HL-60/S4 (cell line): ENCODE results near the gene NAB2.
"Not testable (repeated sequence)": the region's sequence is repeated elsewhere in the genome, so short reads cannot be mapped to it uniquely, and the experiment has no call there.

Experiments used
- in situ Hi-C: fragments of 300-500 bp; cut with MboI; formaldehyde crosslinking; loops from 2 replicates; pipeline ENCODE4 v1.14.3; 2022; ENCODE audit warnings: low sequenced_read_pairs

The NAB2 gene

DNA sequence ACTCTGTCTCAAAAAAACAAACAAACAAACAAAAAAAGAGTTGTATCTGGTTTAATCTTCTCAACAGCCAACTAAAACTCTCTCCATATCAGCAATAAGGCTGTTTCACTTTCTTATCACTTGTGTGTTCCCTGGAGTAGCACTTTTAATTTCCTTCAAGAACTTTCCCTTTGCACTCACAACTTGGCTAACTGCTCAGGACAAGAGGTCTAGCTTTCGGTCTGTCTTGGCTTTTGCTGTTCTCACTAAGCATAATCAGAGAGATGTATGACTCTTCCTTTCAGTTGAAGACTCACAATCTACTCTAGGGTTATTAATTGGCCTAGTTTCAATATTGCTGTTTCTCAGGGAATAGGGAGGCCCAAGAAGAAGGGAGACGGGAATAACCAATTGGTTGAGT, 22.7 kb upstream of the NAB2 start:
- in situ Hi-C loops = no loop called here

DNA sequence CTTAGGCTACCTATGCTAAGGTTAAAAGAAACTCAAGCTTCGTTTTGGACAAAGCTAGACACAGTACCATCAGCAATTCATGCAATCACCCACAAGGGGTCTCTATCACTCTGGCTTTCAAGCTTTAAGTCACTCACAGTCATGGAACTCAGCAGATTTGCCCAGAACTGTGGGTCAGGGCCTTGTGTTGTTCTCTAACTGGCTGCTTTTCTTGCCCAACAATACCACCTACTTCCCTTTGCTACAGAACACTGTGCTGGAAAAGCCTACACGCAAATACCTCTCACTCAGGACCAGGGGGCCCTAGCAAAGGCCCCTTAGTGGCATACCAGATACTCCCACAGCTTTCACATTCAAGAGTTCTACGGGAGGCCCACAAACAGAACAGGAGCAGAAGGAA, 19.4 kb upstream of the NAB2 start:
- in situ Hi-C loops = no loop called here

DNA sequence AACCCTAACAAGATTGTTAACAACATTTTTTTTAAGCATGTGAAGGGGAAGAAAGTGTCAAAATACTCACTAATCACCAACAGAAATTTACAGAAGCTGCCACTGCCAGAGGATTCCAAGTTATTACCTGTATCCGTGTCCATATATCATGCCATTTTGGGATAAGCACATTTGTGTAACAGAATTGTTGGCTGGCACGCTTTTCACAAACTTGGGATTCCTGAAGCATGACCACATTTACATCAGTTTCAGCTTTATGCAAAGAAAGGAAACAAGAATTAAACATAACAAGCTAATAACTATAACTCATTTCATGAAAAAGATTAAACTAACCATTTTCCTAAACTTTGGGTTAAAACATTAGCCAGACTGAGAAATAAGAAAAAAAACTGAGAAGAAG, 16.3 kb upstream of the NAB2 start:
- in situ Hi-C loops = no loop called here

DNA sequence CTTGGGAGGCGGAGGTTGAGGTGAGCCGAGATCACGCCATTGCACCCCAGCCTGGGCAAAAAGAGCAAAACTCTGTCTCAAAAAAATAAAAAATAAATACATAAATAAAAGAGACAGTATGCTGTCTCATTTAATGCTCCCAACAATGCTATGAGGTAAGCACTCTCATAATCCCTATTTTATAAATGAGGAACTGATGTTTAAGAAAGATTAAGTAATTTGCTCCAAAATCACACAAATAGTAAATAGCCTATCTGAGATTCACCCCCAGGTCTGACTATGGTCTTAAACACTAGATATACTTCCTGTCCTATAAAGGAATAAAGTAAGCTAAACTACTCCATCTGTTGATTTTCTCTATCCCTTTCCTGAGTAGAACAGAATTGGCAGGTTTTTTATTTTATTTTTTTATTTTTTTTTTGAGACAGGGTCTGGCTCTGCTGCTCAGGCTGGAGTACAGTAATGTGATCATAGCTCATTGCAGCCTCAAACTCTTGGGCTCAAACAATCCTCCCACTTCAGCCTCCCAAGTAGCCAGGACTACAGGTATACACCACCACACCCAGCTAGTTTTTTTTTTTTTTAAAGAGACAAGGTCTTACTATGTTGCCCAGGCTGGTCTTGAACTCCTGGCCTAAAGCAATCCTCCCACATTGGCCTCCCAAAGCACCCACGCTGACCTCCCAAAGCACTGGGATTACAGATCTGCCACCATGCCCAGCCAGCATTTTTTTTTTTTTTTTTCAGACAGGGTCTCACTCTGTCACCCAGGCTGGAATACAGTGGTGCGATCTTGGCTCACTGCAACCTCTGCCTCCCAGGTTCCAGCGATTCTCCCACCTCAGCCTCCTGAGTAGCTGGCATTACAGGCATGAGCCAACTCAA, 15.1 kb upstream of the NAB2 start:
- in situ Hi-C loops = not testable (repeated sequence)

DNA sequence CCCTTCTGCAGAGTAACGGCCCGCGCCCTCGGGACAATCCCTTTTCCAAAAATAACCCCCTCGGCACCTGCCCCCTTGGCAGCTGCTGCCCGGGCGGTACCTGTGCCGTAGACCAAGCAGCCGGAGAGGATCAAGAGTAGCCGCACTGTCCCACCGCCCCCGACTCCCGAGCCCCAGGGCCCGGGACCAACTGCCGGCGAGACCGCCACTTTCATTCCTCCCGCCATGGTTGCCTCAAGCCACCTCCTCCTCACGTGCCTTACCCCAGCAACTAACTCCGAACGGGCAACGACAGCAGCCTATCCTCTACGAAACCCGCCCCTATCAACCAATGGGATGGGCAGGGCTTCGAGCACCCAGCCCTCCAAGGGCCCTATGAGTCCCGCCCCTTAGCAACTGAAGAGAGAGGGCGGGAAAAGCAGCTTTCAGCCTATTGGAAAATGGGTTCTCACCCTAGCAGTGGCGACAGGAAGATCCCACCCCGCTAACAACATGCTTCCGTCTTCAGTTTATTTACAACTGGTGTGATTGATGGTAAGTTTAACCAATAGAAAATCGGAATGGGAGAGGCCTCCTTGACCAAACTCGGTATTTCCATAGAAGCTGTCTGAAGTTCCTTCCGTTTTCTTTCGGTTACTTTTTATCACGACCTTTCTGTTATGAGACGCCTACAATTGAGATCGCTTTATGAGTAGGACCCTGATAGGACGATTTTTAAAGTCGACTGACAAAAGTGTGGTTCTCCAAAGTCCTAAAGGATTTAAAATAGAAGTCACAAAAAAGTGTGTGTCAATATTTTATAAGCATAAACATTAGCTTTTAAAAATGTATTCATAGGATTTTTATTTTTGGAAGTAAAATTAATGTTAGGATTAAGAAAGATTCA, 10.2 kb upstream of the NAB2 start, which contains the start of gene NEMP1:
Gene NEMP1 (minus strand): TSS at position 273 of the 886 bp plus-strand sequence. CDS start 46 bp downstream, at position 227.
- in situ Hi-C loops = no loop called here

DNA sequence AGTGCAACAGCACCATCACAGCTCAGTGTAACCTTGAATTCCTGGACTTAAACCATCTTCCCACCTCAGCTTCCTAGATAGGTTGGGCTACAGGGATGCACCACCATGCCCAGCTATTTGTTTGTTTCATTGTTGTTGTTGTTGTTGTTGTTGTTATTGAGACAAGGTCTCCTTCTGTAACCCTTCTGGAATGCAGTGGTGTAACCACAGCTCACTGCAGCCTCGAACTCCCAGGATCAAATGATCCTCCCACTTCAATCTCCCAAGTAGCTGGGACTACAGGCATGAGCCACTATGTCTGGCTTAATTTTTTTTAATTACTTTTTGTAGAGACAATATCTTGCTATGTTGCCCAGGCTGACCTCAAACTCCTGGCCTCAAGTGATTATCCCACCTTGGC, 9.1 kb upstream of the NAB2 start:
- in situ Hi-C loops = no loop called here

DNA sequence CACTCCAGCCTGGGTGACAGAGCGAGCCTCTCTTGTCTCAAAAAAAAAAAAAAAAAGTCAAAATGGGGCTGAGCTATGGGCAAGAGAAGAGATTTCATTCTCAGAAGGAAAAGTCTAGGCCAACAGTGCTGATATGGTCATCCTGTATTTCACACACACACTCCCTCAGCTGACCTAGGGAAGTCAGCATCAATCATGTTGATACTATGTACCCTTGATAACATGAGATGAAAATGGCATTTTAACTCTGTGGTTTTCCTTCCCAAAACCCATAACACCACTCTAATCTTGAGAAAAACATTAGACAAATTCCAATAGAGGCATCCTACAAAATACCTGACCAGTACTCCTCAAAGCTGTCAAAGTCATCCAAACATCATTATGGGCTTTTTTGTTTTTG, 8.1 kb upstream of the NAB2 start:
- in situ Hi-C loops = no loop called here

DNA sequence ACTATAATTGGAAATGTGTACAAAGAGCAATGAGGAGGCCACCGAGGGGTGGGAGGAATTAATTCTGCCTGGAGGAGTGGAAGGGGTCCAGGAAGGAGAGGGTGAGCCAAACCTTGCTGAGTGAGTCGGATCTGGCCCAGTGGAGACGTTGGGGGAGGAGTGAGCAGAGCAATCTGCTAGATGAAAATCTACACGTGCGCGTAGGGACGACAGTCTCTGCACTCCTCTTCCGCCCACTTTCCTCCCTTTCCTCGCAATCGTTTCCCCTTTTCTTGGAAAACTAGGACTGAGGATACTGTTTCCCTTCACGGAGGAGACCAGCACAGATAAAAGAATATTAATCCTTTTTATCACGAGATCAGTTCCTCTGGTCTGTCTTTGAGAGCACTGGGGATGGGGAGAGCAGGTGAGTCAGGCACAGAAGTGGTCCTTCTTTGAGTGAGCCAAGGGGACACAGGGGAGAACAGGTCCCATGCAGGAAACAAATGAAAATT, 2.9 kb upstream of the NAB2 start:
- in situ Hi-C loops = no loop called here

DNA sequence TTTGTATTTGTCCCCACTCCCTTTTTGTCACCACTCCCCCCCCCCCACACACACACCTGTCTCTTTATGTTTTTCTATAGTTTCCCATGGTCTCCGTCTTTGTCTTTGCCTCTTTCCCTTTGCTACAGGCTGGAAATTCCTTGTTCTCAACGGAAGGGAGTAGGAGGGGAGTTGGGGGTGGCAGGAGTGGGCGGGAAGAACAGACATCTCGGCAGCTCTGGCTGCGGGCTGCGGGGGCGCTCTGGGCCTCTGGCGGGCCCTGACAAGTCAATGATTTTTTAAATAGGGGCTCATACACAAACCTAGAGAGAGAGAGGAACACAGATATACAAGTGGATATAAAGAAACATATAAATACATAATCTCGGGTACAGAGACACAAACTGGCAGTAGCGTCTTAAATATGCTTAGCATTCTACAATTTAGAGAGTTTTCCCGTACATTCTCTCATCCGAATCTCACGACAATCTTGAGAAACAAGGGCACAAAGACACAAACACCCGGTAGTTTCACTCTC, 2.4 kb upstream of the NAB2 start:
- in situ Hi-C loops = no loop called here

DNA sequence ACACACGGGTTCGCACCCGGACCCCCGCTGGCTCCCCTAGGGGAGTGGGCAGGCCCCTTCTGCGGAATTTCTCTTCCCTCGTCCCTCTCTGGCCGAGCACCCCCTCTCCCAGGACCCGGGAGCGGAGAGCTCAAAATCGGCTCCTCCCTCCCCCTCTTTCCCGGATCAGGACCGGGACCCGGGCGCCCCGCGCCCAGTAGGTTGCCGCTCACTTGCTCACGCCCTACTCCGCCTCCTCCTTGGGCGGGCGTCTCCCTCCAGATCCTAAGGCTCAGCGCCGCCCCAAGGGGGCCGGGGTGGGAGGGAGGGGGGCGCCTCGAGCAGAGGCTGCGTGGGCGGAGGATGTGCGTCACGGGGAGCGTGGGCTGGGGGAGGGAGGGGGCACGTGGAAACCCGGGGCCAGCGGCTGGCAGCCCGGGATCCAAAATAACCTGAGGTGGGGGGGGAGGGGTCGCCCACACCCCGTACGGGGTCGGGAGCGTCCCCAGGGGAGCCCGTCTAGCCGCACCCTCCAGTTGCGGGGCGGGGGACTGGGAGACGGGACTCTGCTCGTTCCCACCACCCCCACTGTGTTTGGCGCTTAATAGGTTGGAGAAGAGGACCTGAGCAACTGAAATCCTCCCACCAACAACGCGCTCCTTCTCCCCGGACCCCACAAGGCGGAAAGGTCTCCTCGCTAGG, 1.8 kb upstream of the NAB2 start:
- in situ Hi-C loops = no loop called here

DNA sequence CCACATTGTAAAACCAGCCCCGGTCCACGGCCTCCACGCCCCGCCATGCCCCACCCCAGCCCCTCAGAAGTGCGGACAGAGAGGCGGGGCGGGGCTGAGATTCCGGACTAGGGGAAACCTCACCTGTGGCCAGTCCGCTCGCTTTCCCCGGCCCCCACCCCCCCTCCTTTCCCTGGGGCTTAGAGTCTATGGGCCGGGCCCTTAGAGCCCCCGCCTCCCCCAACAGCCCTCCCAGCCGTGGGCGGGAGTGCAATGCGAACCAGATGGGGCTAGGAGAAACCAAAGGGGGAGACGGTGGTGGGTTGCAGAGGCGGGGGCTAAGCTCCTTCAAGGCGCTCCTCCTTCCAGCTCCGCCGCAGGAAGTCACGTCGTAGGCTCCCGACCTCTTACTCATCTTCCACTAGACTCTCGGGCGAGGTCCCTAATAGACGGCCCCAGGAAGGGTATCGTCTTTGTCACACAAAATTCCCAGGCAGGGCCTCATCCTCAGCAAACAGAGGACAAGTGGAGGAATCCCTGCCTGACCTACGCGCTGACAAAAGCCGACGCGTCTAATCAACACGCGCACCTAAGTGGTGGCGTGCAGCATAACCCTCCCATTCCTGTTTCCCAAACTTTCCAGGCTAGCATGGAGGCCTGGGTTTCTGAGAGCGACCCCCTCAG, 1.1 kb upstream of the NAB2 start:
- in situ Hi-C loops = no loop called here

DNA sequence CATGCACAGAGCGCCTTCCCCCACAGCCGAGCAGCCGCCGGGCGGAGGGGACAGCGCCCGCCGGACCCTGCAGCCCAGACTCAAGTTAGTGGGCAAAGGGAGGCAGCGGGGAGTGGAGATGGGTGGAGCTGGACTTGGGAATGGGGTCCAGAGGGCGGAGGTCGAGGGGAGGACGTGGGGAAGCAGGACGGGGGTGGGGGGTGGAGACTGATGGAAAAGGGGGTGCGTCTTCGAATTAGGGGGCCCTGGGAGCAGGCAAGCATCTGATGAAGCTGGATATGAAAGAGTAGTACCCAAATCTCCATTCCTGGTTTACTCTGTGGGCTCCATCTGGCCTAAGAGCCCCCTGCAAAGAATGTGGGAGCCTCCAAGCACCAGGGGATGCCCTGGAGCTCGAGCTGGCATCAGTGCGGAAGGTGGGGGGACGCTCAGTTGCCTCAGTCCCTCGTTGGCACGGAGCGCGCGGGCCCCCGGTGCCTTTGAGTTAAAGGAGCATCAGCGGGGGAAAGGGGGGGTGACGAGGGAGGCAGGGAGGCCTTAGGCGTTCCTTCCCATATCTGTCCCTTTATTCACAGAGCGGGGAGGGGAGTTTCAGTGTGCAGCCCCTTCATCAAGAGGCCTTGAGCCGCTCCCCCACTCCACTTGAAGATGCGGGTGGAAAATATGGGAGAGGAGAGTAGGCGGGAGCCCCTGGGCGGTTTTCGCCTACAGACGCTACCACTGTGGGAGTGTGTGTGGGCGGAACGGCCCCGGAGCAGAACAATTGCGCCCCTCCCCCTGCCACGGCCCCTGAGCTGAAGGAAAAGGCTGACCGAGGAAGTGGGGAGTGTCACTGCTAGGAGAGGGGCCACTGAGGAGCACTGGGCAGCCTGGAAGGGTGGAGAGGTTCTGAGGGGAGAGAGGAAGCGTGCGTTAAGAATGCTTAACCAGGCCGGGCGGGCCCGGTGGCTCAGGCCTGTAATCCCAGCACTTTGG, 644 bp downstream of the NAB2 start:
- in situ Hi-C loops = no loop called here

DNA sequence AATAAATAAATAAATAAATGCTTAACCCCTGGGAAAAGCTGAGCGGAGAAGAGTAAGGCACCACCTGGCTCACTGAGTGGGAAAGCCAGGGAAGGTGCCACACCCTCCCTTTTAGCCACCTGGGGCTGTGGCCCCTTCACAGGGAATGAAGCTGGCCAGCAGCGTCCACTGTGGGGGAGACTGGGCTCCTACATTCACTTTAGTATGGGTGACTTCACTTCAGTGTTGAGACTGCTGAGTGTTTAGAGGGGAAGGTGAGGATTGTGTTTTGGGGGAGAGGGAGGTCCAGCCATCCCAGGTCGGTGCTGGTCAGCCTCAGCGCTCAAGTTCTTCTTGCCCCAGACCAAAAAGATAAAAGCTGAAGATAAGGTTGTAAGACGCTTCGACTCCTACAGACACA, 1.6 kb downstream of the NAB2 start:
- in situ Hi-C loops = no loop called here

DNA sequence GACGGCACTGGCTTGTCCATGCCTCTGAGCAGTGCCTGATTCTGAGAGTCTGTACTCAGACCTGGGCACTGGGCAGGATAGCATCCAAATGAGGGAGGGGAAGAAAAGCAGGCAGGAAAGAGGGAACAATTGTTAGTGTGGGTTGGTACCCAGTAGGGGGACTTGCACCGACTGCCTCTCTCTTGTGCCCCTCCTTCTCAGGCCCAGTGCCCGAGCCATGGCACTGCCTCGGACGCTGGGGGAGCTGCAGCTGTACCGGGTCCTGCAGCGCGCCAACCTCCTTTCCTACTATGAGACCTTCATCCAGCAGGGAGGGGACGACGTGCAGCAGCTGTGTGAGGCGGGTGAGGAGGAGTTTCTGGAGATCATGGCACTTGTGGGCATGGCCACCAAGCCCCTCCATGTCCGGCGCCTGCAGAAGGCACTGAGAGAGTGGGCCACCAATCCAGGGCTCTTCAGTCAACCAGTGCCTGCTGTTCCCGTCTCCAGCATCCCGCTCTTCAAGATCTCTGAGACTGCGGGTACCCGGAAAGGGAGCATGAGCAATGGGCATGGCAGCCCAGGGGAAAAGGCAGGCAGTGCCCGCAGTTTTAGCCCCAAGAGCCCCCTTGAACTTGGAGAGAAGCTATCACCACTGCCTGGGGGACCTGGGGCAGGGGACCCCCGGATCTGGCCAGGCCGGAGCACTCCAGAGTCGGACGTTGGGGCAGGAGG, 2.2 kb downstream of the NAB2 start:
- in situ Hi-C loops = no loop called here

DNA sequence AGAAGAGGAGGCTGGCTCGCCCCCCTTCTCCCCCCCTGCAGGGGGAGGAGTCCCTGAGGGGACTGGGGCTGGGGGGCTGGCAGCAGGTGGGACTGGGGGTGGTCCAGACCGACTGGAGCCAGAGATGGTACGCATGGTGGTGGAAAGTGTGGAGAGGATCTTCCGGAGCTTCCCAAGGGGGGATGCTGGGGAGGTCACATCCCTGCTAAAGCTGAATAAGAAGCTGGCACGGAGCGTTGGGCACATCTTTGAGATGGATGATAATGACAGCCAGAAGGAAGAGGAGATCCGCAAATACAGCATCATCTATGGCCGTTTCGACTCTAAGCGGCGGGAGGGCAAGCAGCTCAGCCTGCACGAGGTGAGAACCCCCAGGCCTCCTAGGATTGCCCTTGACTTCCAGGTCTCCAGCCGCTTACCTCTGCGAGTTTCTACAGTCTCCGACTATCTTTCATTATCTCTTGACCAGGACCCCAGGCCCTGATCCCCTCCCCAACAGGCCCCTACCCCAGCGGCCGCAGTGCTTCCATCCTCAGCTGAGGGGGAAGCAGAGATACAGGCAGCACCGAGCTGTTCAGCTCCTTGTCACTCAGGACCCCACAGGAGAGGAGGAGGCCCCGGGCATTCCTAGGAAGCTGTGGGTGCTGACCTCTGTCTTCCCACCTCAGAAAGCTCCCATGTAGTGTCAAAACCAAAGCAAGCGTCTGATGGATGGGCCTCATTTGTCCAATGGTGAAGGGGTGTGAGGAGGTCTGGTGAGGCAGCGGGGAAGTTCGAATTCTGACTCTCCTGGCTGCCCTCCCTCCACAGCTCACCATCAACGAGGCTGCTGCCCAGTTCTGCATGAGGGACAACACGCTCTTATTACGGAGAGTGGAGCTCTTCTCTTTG, 3.0 kb downstream of the NAB2 start:
- in situ Hi-C loops = no loop called here

DNA sequence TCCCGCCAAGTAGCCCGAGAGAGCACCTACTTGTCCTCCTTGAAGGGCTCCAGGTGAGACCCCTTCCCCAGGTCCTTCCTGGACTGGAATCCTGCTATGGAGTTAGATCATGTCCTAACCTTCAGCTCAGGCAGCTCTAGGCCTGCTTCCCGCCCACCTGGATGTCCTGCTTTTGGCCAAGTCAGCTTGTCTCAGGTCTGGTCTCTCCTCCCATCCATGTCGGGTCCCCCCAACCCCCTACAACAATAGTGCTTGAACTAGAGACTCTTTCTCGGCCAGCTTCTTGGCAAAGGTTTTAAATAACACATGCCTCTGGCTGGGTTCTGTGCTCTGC, 3.6 kb downstream of the NAB2 start:
- in situ Hi-C loops = no loop called here

DNA sequence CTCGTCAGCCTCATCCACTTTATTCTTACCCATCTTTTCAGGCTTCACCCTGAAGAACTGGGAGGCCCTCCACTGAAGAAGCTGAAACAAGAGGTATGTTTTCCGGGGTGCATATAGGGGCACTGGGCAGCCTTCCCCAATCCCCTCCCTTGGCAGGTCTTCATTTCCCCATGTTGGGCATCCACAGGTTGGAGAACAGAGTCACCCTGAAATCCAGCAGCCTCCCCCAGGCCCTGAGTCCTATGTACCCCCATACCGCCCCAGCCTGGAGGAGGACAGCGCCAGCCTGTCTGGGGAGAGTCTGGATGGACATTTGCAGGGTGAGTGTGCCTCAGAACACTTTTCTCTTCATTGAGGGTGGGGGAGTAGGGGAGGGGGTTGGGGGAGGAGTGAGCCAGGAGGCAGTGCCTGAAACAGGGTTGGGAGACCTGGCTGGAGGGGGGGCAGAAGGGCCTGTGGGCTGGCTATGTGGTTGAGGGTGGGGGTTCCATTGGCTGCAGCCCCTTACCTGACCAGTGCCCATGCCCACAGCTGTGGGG, 4.0 kb downstream of the NAB2 start:
- in situ Hi-C loops = no loop called here
